CD14-positive monocyte (primary cell): ENCODE results near the gene HOXD1. TPM values are rescaled to one million over a fixed set of nuclear protein-coding genes. Genes with fewer than 3 reads are reported as not detected.

Source experiments
- DNase-seq, 3 donors: peaks; one replicate each; pipeline ENCODE4 v3.0.0-alpha.2; 2011 to 2022
- H2AFZ ChIP-seq: 2 replicates; pipeline ENCODE4 v1.6.0; 2012; ENCODE audit warnings: mild to moderate bottlenecking, low read depth, low read length, inconsistent platforms; ENCODE audit not compliant: insufficient read depth, poor library complexity, severe bottlenecking
- H3K27ac ChIP-seq, 2 donors: 1 replicate in 1 of 2; 2 replicates in 1 of 2; pipeline ENCODE4 v1.5.1; 2012 to 2013; ENCODE audit warnings: low read length in 2 of 2, control low read depth in 1 of 2, inconsistent platforms in 1 of 2, low read depth in 1 of 2, mild to moderate bottlenecking in 1 of 2
- H3K27me3 ChIP-seq, 2 donors: one replicate each; pipeline versions ENCODE4 v1.6.0 to v1.6.1; 2011 to 2013; ENCODE audit warnings: low read length in 2 of 2; ENCODE audit not compliant: control insufficient read depth in 2 of 2, insufficient read depth in 2 of 2
- H3K36me3 ChIP-seq, 2 donors: replicated peaks in 1 of 2; 1 replicate in 1 of 2; 2 replicates in 1 of 2; pipeline versions ENCODE4 v1.5.1 to v1.6.1; 2012 to 2013; ENCODE audit warnings: low read length in 2 of 2, control low read depth in 1 of 2, inconsistent platforms in 1 of 2, mild to moderate bottlenecking in 1 of 2; ENCODE audit not compliant: insufficient read depth in 2 of 2, control insufficient read depth in 1 of 2
- H3K4me1 ChIP-seq, 2 donors: 1 replicate in 1 of 2; 2 replicates in 1 of 2; pipeline versions ENCODE4 v1.5.1 to v1.6.1; 2012 to 2013; ENCODE audit warnings: low read length in 2 of 2, control low read depth in 1 of 2, inconsistent platforms in 1 of 2, mild to moderate bottlenecking in 1 of 2, moderate library complexity in 1 of 2; ENCODE audit not compliant: insufficient read depth in 2 of 2, control insufficient read depth in 1 of 2
- H3K4me2 ChIP-seq: replicated peaks from 2 replicates; pipeline ENCODE3; 2012; ENCODE audit warnings: low read length, moderate library complexity, mild to moderate bottlenecking; ENCODE audit not compliant: poor library complexity, severe bottlenecking; ENCODE audit errors: extremely low read depth
- H3K4me3 ChIP-seq, 3 experiments: fragments of 200-600 bp in 1 of 3; sonication (generic) in 1 of 3; replicated peaks in 1 of 3; 1 replicate in 2 of 3; 2 replicates in 1 of 3; pipeline ENCODE4 v1.5.1; 2011 to 2013; ENCODE audit warnings: low read length in 3 of 3, mild to moderate bottlenecking in 3 of 3, control low read depth in 2 of 3, low read depth in 2 of 3, inconsistent platforms in 1 of 3, moderate library complexity in 1 of 3
- H3K79me2 ChIP-seq: 2 replicates; pipeline ENCODE4 v1.6.0; 2012; ENCODE audit warnings: mild to moderate bottlenecking, control low read depth, inconsistent platforms, low read length, moderate library complexity; ENCODE audit not compliant: insufficient read depth
- H3K9ac ChIP-seq: 2 replicates; pipeline ENCODE4 v1.6.0; 2017; ENCODE audit warnings: low read length, mild to moderate bottlenecking; ENCODE audit not compliant: insufficient read depth, poor library complexity, severe bottlenecking
- H3K9me3 ChIP-seq, 2 donors: replicated peaks in 1 of 2; 1 replicate in 1 of 2; 2 replicates in 1 of 2; pipeline versions ENCODE4 v1.5.1 to v1.6.1; 2012 to 2013; ENCODE audit warnings: low read length in 2 of 2, control low read depth in 1 of 2; ENCODE audit not compliant: control insufficient read depth in 1 of 2, insufficient read depth in 1 of 2
- H4K20me1 ChIP-seq: 2 replicates; pipeline ENCODE4 v1.6.0; 2012; ENCODE audit warnings: mild to moderate bottlenecking, low read length, control low read depth, moderate library complexity; ENCODE audit not compliant: insufficient read depth
- H3K27ac Mint-ChIP-seq, 7 donors: one replicate each; pipeline ENCODE4 v1.8.0; 2020; ENCODE audit warnings: mild to moderate bottlenecking in 7 of 7, mixed read lengths in 7 of 7, moderate library complexity in 6 of 7, inconsistent platforms in 2 of 7
- H3K27me3 Mint-ChIP-seq, 3 donors: one replicate each; pipeline ENCODE4 v1.8.0; 2021 to 2022; ENCODE audit warnings: low read depth in 3 of 3, mild to moderate bottlenecking in 3 of 3, mixed read lengths in 3 of 3, moderate library complexity in 3 of 3, inconsistent platforms in 1 of 3
- H3K36me3 Mint-ChIP-seq, 2 donors: one replicate each; pipeline ENCODE4 v1.8.0; 2020; ENCODE audit warnings: mixed read lengths in 2 of 2, inconsistent platforms in 1 of 2, mild to moderate bottlenecking in 1 of 2
- H3K4me1 Mint-ChIP-seq: one replicate; pipeline ENCODE4 v1.8.0; 2020; ENCODE audit warnings: mild to moderate bottlenecking, mixed read lengths
- H3K4me3 Mint-ChIP-seq, 2 donors: one replicate each; pipeline ENCODE4 v1.8.0; 2020; ENCODE audit warnings: mild to moderate bottlenecking in 2 of 2, mixed read lengths in 2 of 2, moderate library complexity in 1 of 2
- H3K9me3 Mint-ChIP-seq, 7 donors: one replicate each; pipeline ENCODE4 v1.8.0; 2020 to 2022; ENCODE audit warnings: mixed read lengths in 7 of 7, mild to moderate bottlenecking in 6 of 7, moderate library complexity in 6 of 7, inconsistent platforms in 2 of 7
- CTCF ChIP-seq: fragments of 200-600 bp; IDR thresholded peaks from one replicate; pipeline ENCODE4 v1.8.0; 2022; ENCODE audit warnings: antibody characterized with exemption, mild to moderate bottlenecking
- WGBS: methylation state at CpG from one replicate; pipeline ENCODE4 v1.1.5; 2013; ENCODE audit warnings: missing lambda C conversion rate; ENCODE audit not compliant: insufficient coverage; 5-methylcytosine and 5-hydroxymethylcytosine counted together
- intact Hi-C, 2 donors: fragments of 100-400 bp; cut with micrococcal nuclease; formaldehyde crosslinking; loops; one replicate each; pipeline versions ENCODE4 v1.15.0 to v1.15.1; 2023
- polyA plus RNA-seq, 3 donors: library from polyadenylated mRNA; depleted of rRNA in 1 of 3; unstranded in 2 of 3; stranded (reverse) in 1 of 3; fragments of 300-500 nt in 2 of 3; fragments of >200 nt in 1 of 3; fragmentation: Illumina TruSeq in 2 of 3; gene quantifications; 1 replicate in 2 of 3; 2 replicates in 1 of 3; pipeline ENCODE4 v1.2.3, GENCODE V29; 2012 to 2021

The HOXD1 gene
- polyA plus RNA-seq, 3 donors: not detected

- H3K4me2 ChIP-seq: no peak overlapping the region
- H3K4me1 ChIP-seq: no peaks in the 10 kb centered on the region
- no peak overlapping the region for H3K27ac Mint-ChIP-seq
- intact Hi-C loops: no loop called here
- H3K27me3 ChIP-seq: peaks cover 88 to 96% of the 10 kb centered on the region in 2 donors
- DNase-seq: no peak
- no peak overlapping the region for H3K4me3 ChIP-seq
- no peaks in the 10 kb centered on the region for H3K36me3 ChIP-seq
- H3K27ac ChIP-seq: no peak overlapping the region
- H3K4me1 Mint-ChIP-seq: peaks cover 2% of the 10 kb centered on the region
- peaks cover 0 to 59% of the 10 kb centered on the region in 2 donors for H3K9me3 ChIP-seq
- peak overlapping the region in 1 of 2 donors; percentile 74 for H3K4me3 Mint-ChIP-seq
- H3K9me3 Mint-ChIP-seq: peaks cover 0 to 28% (median 9%) of the 10 kb centered on the region in 7 donors
- H3K9ac ChIP-seq: no peak overlapping the region
- H2AFZ ChIP-seq: no peak overlapping the region
- H3K36me3 Mint-ChIP-seq: peaks cover 2 to 3% of the 10 kb centered on the region in 2 donors
- peaks cover 94 to 100% (median 95%) of the 10 kb centered on the region in 3 donors for H3K27me3 Mint-ChIP-seq
- no peaks in the 10 kb centered on the region for H4K20me1 ChIP-seq
- TF ChIP-seq CTCF: no peak
- H3K79me2 ChIP-seq: no peaks in the 10 kb centered on the region
- 15% methylated on average over 14 of the region's 32 CpGs for WGBS
Observed at GRCh38 chr2:176147210-176147799, 41.2 kb upstream of the HOXD1 start.

GRCh38 chr2:176147800-176148496 lies 40.5 kb upstream of the HOXD1 start:
- Mint-ChIP-seq H3K36me3 (peaks cover 2 to 3% of the 10 kb centered on the region in 2 donors), H3K9me3 (peaks cover 0 to 30% (median 14%) of the 10 kb centered on the region in 7 donors), H3K4me1 (peaks cover 2% of the 10 kb centered on the region), H3K27me3 (peaks cover 93 to 100% (median 98%) of the 10 kb centered on the region in 3 donors), H3K27ac (peak overlapping the region in 1 of 7 donors; percentile 68), H3K4me3 (peak overlapping the region in 1 of 2 donors; percentile 81)
- Histone ChIP-seq H3K9me3 (peaks cover 0 to 64% of the 10 kb centered on the region in 2 donors), H3K4me2 (no peak overlapping the region), H3K4me1 (no peaks in the 10 kb centered on the region), H3K36me3 (no peaks in the 10 kb centered on the region), H3K4me3 (no peak overlapping the region), H2AFZ (no peak overlapping the region), H3K27ac (no peak overlapping the region), H3K27me3 (peaks cover 88 to 96% of the 10 kb centered on the region in 2 donors), H3K79me2 (no peaks in the 10 kb centered on the region), H3K9ac (no peak overlapping the region), H4K20me1 (no peaks in the 10 kb centered on the region)
- TF ChIP-seq CTCF: no peak
- no peak for DNase-seq
- 9% methylated on average over 26 of the region's 31 CpGs for WGBS
- intact Hi-C loops: no loop called here
